Endothelial cell of umbilical vein (primary cell): ENCODE results near the gene ERCC2. TPM values are rescaled to one million over a fixed set of nuclear protein-coding genes. Genes with fewer than 3 reads are reported as not detected.

ENCODE experiments used
- BruUV-seq: library from RNA; stranded (reverse); fragments of 400-500 nt; replicated peaks from 2 replicates; lab custom pipeline; 2021; lab: Mats Ljungman, UMichigan
- CTCF ChIA-PET: fragments of 300-600, 350-600 bp; sonication (Branson Sonifier 250); formaldehyde crosslinking; loops from one replicate; lab custom pipeline; 2021; ENCODE audit warnings: antibody characterized with exemption, inconsistent platforms; lab: Charles Lee
- POLR2A ChIA-PET: fragments of 300-600, 350-600 bp; sonication (Branson Sonifier 250); formaldehyde crosslinking; loops from one replicate; lab custom pipeline; 2021; ENCODE audit warnings: antibody characterized with exemption, inconsistent platforms; lab: Charles Lee
- DNase-seq: peaks from one replicate; pipeline ENCODE4 v3.0.0-alpha.2; 2011; ENCODE audit warnings: low read depth, low spot score
- FAIRE-seq: peaks from 2 replicates; lab custom pipeline; 2011; peaks lifted over from hg19 to GRCh38; lab: Jason Lieb, UNC
- H2AFZ ChIP-seq: 2 replicates; pipeline ENCODE4 v1.6.0; 2012; ENCODE audit warnings: low read depth, low read length, control low read depth, inconsistent platforms
- H3K27ac ChIP-seq: 2 replicates; pipeline ENCODE4 v1.5.1; 2011; ENCODE audit warnings: low read depth, mild to moderate bottlenecking, control low read depth, low read length, moderate library complexity; ENCODE audit not compliant: insufficient read depth
- H3K27me3 ChIP-seq, 2 experiments: 2 replicates each; pipeline versions ENCODE4 v1.6.0 to v1.6.1; 2011; ENCODE audit warnings: low read length in 2 of 2, mixed read lengths in 1 of 2; ENCODE audit not compliant: control insufficient read depth in 2 of 2, insufficient read depth in 2 of 2
- H3K36me3 ChIP-seq, 2 experiments: 2 replicates in 1 of 2; 3 replicates in 1 of 2; pipeline ENCODE4 v1.5.1; 2011; ENCODE audit warnings: low read length in 2 of 2, mild to moderate bottlenecking in 1 of 2, moderate library complexity in 1 of 2; ENCODE audit not compliant: control insufficient read depth in 2 of 2, insufficient read depth in 2 of 2; ENCODE audit errors: extremely low read depth in 1 of 2
- H3K4me1 ChIP-seq: 3 replicates; pipeline ENCODE4 v1.5.1; 2011; ENCODE audit warnings: mild to moderate bottlenecking, low read length; ENCODE audit not compliant: control insufficient read depth, insufficient read depth; ENCODE audit errors: extremely low read depth
- H3K4me2 ChIP-seq: 2 replicates; pipeline ENCODE4 v1.6.1; 2011; ENCODE audit warnings: low read length, control low read depth, mixed read lengths; ENCODE audit not compliant: insufficient read depth
- H3K4me3 ChIP-seq, 3 experiments: fragments of 200-600 bp in 1 of 3; sonication (generic), shearing (Covaris generic) in 1 of 3; replicated peaks in 1 of 3; 2 replicates each; pipeline ENCODE4 v1.5.1; 2011 to 2016; ENCODE audit warnings: control low read depth in 3 of 3, low read length in 3 of 3, mild to moderate bottlenecking in 2 of 3, inconsistent platforms in 1 of 3, low read depth in 1 of 3, moderate library complexity in 1 of 3; ENCODE audit not compliant: insufficient read depth in 1 of 3
- H3K79me2 ChIP-seq: 2 replicates; pipeline ENCODE4 v1.6.0; 2012; ENCODE audit warnings: low read length, inconsistent platforms; ENCODE audit not compliant: control insufficient read depth, insufficient read depth
- H3K9ac ChIP-seq: replicated peaks from 2 replicates; pipeline ENCODE3; 2011; ENCODE audit warnings: low read length, control low read depth; ENCODE audit not compliant: insufficient read depth; ENCODE audit errors: extremely low read depth
- H3K9me1 ChIP-seq: replicated peaks from 3 replicates; pipeline ENCODE4 v1.6.0; 2011; ENCODE audit warnings: mild to moderate bottlenecking, low read length; ENCODE audit not compliant: control insufficient read depth, insufficient read depth; ENCODE audit errors: extremely low read depth
- H3K9me3 ChIP-seq: replicated peaks from 2 replicates; pipeline ENCODE4 v1.5.1; 2012; ENCODE audit warnings: low read length, inconsistent platforms; ENCODE audit not compliant: control insufficient read depth, insufficient read depth
- H4K20me1 ChIP-seq: replicated peaks from 2 replicates; pipeline ENCODE3; 2011; ENCODE audit warnings: mild to moderate bottlenecking, low read length; ENCODE audit not compliant: control insufficient read depth, insufficient read depth; ENCODE audit errors: extremely low read depth
- CTCF ChIP-seq, 2 donors: IDR thresholded peaks; 1 replicate in 1 of 2; 2 replicates in 1 of 2; pipeline ENCODE4 v1.5.1; 2011; ENCODE audit warnings: low read length in 2 of 2, mild to moderate bottlenecking in 2 of 2, moderate library complexity in 2 of 2, control low read depth in 1 of 2, inconsistent platforms in 1 of 2, low read depth in 1 of 2; ENCODE audit not compliant: insufficient read depth in 1 of 2; ENCODE audit errors: extremely low read depth in 1 of 2
- FOS ChIP-seq: IDR thresholded peaks from 2 replicates; pipeline ENCODE4 v1.6.1; 2011; ENCODE audit warnings: mild to moderate bottlenecking, low read length, moderate library complexity, borderline replicate concordance; ENCODE audit not compliant: insufficient read depth
- GATA2 ChIP-seq: IDR thresholded peaks from 2 replicates; pipeline ENCODE4 v1.7.0; 2011; ENCODE audit warnings: low read depth, mild to moderate bottlenecking, moderate library complexity, mixed read lengths, low read length; ENCODE audit not compliant: insufficient read length, insufficient read depth
- JUN ChIP-seq: IDR thresholded peaks from 2 replicates; pipeline ENCODE4 v1.6.1; 2011; ENCODE audit warnings: borderline replicate concordance, low read depth; ENCODE audit not compliant: insufficient read length, insufficient read depth
- MYC ChIP-seq: IDR thresholded peaks from one replicate; pipeline ENCODE4 v1.6.1; 2011; ENCODE audit warnings: mild to moderate bottlenecking, low read depth, low read length
- POLR2A ChIP-seq: IDR thresholded peaks from 2 replicates; pipeline ENCODE4 v1.6.1; 2012; ENCODE audit warnings: low read depth, mild to moderate bottlenecking, control low read depth, low read length
- POLR2AphosphoS5 ChIP-seq: IDR thresholded peaks from 2 replicates; pipeline ENCODE4 v1.6.1; 2012; ENCODE audit warnings: low read depth, mild to moderate bottlenecking, control low read depth, low read length, moderate library complexity; ENCODE audit not compliant: insufficient read depth
- dilution Hi-C: fragments of 300-500 bp; cut with MboI; formaldehyde crosslinking; loops from one replicate; pipeline ENCODE4 v1.15.0; 2019; ENCODE audit warnings: low sequenced_read_pairs; ENCODE audit not compliant: extremely low pct_ligation_motif_present
- intact Hi-C: fragments of 100-400 bp; cut with micrococcal nuclease; formaldehyde crosslinking; loops from one replicate; pipeline ENCODE4 v1.10.0; 2022
- polyA plus RNA-seq, 4 experiments: library from polyadenylated mRNA; depleted of rRNA in 3 of 4; stranded (reverse) in 3 of 4; unstranded in 1 of 4; fragments of >200 nt; gene quantifications; 2 replicates each; pipeline versions ENCODE4 v1.2.1 to v1.2.3, GENCODE V29; 2011 to 2012; ENCODE audit warnings: missing spikeins in 1 of 4
- total RNA-seq: library from RNA; stranded (reverse); gene quantifications from 2 replicates; pipeline ENCODE4 v1.2.3, GENCODE V29; 2021

ERCC2 gene
- total and polyA plus RNA-seq, 2 donors (not counting 3 experiments of a cell fraction or from before 2014, with no cell fraction given) = 59.9 to 61.8 TPM

GRCh38 chr19:45304141-45304926, 66.0 kb downstream of the ERCC2 start:
- Histone ChIP-seq H3K4me3 (no peak overlapping the region), H3K9ac (no peak overlapping the region), H3K4me2 (no peak overlapping the region), H3K27me3 (peaks cover 0 to 7% of the 10 kb centered on the region in 2 experiments), H2AFZ (no peak overlapping the region), H3K79me2 (no peaks in the 10 kb centered on the region), H3K9me1 (no peaks in the 10 kb centered on the region), H3K36me3 (peaks cover 0 to 2% of the 10 kb centered on the region in 2 experiments), H3K9me3 (no peaks in the 10 kb centered on the region), H3K27ac (no peak overlapping the region), H4K20me1 (no peaks in the 10 kb centered on the region), H3K4me1 (no peaks in the 10 kb centered on the region)
- intact Hi-C loops = no loop called here
- BruUV-seq = no TSS peak
- FAIRE-seq = no peak
- POLR2A ChIA-PET = no interaction called here
- DNase-seq = no peak
- no peak for TF ChIP-seq MYC
- TF ChIP-seq CTCF (IDR thresholded peaks at IDR 0.05; ENCODE audit: extremely low read depth in 1 of 2, insufficient read depth in 1 of 2, low read depth in 1 of 2, low read length in 2 of 2) = no peak
- TF ChIP-seq JUN = no peak
- TF ChIP-seq POLR2AphosphoS5 = peak; percentile 10
- no peak for TF ChIP-seq POLR2A
- TF ChIP-seq GATA2 = no peak
- no peak for TF ChIP-seq FOS
- CTCF ChIA-PET = no interaction called here
- dilution Hi-C loops = no loop called here
